Measurements from ENCODE around the gene ARFGAP2.

Gene ARFGAP2

DNA sequence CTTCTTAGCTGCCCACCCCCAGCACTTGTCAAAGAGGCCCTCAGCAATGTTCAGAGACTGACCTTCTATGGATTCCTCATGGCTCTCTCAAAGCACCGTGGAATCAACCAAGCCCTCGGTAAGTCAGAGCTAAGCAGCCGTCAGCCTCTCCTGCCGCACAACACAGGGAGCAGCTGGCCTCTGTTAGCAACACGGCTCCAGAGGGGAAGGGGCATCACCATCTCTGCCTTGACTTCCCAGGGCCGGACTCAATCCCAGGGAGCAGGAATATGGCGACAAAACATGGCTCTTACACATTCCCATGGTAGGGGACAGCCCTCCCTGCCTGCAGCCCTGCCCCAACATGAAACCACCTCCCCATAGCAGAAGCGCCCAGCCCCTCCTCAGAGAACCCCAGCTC is 18.9 kb downstream of the ARFGAP2 start:
- Histone ChIP-seq H3K27me3 (ENCODE audit: insufficient read depth, low read length) (no peaks in the 10 kb centered on the region), H3K36me3 (ENCODE audit: insufficient read depth, low read length) (peaks cover 11% of the 10 kb centered on the region), H3K4me1 (ENCODE audit: insufficient read depth, low read length) (peaks cover 8% of the 10 kb centered on the region), H3K9me3 (ENCODE audit: low read length) (no peaks in the 10 kb centered on the region), H2AFZ (ENCODE audit: low read depth, low read length) (no peak overlapping the region), H3K4me3 (ENCODE audit: low read length) (no peak overlapping the region)

DNA sequence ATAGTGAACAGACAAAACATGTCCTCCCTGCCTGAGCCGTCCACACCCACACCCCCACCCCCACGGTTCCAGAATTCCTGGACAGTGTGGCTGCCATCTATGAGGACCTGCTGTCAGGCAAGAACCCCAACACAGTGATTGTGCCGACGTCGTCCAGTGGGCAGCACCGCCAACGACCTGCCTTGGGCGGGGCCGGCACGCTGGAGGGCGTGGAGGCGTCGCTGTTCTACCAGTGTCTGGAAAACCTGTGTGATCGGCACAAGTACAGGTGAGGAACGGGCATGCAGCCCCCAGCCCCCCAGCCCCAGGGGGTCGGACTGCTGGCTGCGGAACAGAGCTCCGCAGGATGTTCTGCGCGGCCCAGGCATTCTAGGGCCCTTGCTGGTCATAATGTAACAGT is 19.7 kb downstream of the ARFGAP2 start:
- Histone ChIP-seq H3K9me3 (ENCODE audit: low read length) (no peaks in the 10 kb centered on the region), H2AFZ (ENCODE audit: low read depth, low read length) (no peak overlapping the region), H3K4me1 (ENCODE audit: insufficient read depth, low read length) (peaks cover 11% of the 10 kb centered on the region), H3K36me3 (ENCODE audit: insufficient read depth, low read length) (peaks cover 11% of the 10 kb centered on the region), H3K4me3 (ENCODE audit: low read length) (no peak overlapping the region), H3K27me3 (ENCODE audit: insufficient read depth, low read length) (no peaks in the 10 kb centered on the region)

DNA sequence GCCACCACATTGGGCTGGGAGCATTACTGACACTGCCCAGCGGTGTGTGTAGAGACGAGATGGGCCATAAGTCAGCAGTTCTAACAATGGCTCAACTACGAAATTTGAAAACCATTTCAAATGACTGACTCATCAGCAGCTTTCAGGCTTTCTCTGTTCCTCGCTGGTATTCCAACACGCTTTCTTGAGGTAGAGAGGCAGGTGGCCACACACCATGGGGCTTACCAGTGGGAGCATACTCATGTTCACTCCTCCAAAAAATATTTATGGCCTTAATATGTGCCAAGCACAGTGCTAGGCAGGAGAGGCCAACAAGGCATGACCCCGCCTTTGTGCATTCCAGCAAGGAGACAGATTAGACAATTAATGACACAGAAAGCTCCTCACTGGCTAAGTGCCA is 20.3 kb downstream of the ARFGAP2 start:
- no peak overlapping the region for H2AFZ ChIP-seq (ENCODE audit: low read depth, low read length)
- no peaks in the 10 kb centered on the region for H3K27me3 ChIP-seq (ENCODE audit: insufficient read depth, low read length)
- peaks cover 11% of the 10 kb centered on the region for H3K4me1 ChIP-seq (ENCODE audit: insufficient read depth, low read length)
- H3K4me3 ChIP-seq (ENCODE audit: low read length): no peak overlapping the region
- no peaks in the 10 kb centered on the region for H3K9me3 ChIP-seq (ENCODE audit: low read length)
- H3K36me3 ChIP-seq (ENCODE audit: insufficient read depth, low read length): peaks cover 11% of the 10 kb centered on the region

DNA sequence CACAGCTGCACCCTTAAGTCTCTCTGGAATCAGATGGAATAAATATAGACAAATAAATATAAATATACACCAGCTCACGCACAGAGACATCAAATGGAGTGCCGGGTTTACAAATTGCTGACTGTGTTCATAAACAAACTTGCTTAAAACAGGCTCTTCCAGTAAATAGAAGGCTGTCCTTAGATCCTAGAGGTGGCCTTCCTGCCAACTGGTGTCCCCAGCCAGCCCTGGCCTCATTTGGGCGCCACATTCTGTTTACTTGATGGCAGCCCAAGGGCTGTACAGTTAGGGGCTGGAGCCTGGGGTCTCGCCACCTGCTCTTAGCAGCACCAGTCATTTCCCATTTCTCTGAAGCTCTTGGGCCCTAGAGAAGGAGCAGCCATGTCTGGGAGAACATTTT is 20.8 kb downstream of the ARFGAP2 start:
- H3K9me3 ChIP-seq (ENCODE audit: low read length): no peaks in the 10 kb centered on the region
- peaks cover 11% of the 10 kb centered on the region for H3K4me1 ChIP-seq (ENCODE audit: insufficient read depth, low read length)
- no peaks in the 10 kb centered on the region for H3K27me3 ChIP-seq (ENCODE audit: insufficient read depth, low read length)
- H3K4me3 ChIP-seq (ENCODE audit: low read length): no peak overlapping the region
- no peak overlapping the region for H2AFZ ChIP-seq (ENCODE audit: low read depth, low read length)
- H3K36me3 ChIP-seq (ENCODE audit: insufficient read depth, low read length): peaks cover 11% of the 10 kb centered on the region

DNA sequence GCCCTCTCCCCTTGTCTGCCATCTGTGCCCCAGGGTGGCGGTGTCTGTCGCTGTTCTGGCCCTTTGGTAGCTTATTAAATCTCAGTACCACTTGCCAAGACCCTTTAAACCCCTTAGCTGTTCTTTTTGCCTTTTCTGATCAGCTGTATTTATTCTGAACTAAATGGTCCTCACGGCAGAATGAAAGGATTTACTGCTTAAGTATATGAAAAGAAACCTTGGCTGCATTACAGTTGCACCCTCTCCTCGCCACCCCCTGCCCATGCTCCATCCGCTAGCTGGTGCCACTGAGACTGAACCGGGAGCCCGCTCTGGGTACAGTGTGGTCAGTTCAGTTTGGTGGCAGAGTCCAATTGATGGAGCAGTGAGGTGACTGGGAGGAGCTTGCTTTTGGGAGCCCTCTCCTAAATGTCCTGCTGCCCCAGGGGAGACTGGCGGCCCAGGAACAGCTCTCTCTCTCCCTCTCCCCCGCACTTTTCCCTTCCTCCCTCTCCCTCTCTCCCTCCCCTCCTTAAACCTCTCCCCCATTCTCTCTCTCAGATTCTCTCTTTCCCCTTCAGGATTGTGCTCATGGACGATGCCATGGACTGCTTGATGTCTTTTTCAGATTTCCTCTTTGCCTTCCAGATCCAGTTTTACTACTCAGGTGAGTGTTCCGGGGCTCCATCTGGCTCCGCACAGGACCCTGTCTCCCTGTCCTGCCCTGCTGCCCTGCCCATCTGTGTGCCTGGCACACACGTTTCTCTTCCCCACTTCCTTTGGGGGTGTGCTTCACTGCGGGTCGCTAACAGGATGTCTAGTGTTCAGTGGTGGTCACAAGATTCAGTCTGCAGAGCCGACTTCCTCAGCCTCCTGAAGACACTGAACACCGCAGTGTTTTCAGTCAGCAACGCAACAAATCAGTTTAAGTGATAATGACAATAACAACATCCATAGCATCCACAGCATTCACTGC is 21.8 kb downstream of the ARFGAP2 start:
- H3K36me3 ChIP-seq (ENCODE audit: insufficient read depth, low read length): peaks cover 11% of the 10 kb centered on the region
- no peaks in the 10 kb centered on the region for H3K27me3 ChIP-seq (ENCODE audit: insufficient read depth, low read length)
- no peaks in the 10 kb centered on the region for H3K9me3 ChIP-seq (ENCODE audit: low read length)
- no peak overlapping the region for H2AFZ ChIP-seq (ENCODE audit: low read depth, low read length)
- peaks cover 11% of the 10 kb centered on the region for H3K4me1 ChIP-seq (ENCODE audit: insufficient read depth, low read length)
- H3K4me3 ChIP-seq (ENCODE audit: low read length): no peak overlapping the region

DNA sequence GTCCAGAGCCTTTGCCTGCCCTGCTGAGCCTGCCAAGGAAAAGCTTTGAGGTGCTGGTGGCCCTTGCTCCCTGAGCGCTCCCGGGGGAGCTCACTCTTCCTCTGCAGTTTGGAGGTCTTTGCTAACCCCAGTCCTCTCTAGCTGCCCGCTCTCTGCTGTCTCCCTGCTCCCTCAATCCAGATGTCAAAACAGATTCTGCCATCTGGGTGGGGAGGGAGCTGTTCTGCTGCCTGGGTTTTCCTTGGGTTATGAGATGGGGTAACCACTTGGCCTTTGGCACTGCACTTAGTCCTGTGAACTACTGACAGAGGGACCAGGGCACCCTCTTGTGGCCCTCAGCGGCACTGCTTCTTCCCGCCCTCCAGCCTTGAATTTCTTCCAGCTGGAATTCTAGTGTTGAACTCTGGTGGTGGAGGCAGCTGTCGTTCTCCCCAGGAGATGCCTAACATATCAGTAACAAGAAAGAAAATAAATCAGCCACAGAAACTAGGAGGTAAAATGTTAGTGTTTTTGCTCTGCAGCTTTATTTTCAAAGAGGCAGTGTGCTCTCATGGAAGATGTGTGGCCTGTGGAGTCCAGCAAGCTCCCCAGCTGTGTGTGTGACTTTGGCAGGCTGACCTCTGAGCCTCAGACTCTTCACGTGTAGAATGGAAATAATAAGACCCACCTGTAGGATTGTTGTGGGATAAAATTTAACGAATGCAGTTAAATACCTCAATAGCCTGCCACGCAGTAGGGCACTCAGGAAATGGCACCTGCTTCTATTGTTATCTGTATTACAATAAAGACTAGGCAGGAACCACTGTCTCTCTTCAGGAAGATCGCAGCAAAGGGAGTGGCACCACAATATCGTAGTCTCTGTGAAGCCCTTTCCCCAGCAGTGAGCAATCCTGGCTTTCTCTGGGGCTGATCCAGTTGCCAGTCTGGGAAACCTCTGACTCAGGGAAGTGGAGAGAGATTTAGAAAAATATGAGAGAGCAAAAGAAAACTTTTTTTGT is 23.4 kb downstream of the ARFGAP2 start:
- peaks cover 11% of the 10 kb centered on the region for H3K4me1 ChIP-seq (ENCODE audit: insufficient read depth, low read length)
- no peak overlapping the region for H2AFZ ChIP-seq (ENCODE audit: low read depth, low read length)
- H3K4me3 ChIP-seq (ENCODE audit: low read length): no peak overlapping the region
- H3K36me3 ChIP-seq (ENCODE audit: insufficient read depth, low read length): peaks cover 16% of the 10 kb centered on the region
- H3K27me3 ChIP-seq (ENCODE audit: insufficient read depth, low read length): no peaks in the 10 kb centered on the region
- no peaks in the 10 kb centered on the region for H3K9me3 ChIP-seq (ENCODE audit: low read length)

DNA sequence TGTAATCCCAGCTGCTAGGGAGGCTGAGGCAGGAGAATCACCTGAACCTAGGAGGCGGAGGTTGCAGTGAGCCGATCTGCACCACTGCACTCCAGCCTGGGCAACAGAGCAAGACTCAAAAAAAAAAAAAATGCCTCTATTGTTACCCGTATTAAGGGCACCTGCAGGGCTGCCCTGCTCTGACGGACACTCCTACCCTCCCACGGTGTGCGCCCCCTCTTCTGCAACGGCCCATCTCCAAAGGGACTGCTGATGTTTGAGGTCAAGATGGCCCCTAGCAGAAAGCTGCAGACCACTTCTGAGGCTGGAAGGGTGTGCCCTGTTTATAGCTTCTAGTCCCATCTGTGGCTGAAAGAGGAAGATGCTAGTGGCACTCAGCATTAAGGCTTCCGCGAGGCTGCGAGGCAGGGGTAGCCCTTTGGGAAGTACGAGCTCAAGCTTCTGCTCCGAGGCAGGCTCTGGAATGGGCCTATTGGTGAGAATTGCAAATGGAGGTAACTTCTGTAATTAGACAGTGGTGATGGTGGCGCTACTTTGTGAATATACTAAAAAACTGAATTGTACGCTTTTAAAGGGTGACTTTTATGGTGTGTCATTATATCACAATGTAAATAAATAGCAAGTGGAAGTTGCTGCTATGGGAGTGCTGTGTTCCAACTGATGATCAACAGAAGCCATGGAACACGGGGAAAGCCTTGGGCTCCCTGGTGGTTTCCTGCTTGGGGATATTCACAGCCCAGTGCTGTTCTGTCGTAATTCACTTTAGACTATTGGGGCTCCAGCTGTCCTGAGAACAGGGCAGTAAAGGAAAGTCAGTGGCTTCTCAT is 24.3 kb downstream of the ARFGAP2 start:
- H2AFZ ChIP-seq (ENCODE audit: low read depth, low read length): no peak overlapping the region
- no peak overlapping the region for H3K4me3 ChIP-seq (ENCODE audit: low read length)
- no peaks in the 10 kb centered on the region for H3K9me3 ChIP-seq (ENCODE audit: low read length)
- peaks cover 11% of the 10 kb centered on the region for H3K4me1 ChIP-seq (ENCODE audit: insufficient read depth, low read length)
- H3K27me3 ChIP-seq (ENCODE audit: insufficient read depth, low read length): no peaks in the 10 kb centered on the region
- H3K36me3 ChIP-seq (ENCODE audit: insufficient read depth, low read length): peaks cover 14% of the 10 kb centered on the region

DNA sequence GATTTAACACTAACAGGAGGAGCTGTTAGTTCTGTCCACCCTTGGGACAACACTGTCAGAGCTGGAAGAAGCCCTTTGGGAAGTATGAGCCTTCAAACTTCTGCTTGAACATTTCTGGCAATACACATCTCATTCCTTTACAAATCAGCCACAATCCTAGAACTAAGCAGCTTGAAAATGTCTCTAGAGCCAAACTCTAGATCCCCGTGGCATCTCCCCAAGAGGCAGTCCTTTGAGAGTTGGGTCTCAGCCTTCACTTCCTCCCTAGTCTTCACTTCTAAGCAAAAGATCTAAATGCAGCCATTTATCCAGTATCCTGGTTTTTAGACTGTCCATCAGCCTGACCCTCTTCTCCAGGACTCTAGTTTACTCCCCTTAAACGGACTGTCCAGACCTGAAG is 26.9 kb downstream of the ARFGAP2 start:
- H3K4me1 ChIP-seq (ENCODE audit: insufficient read depth, low read length): peaks cover 11% of the 10 kb centered on the region
- no peaks in the 10 kb centered on the region for H3K9me3 ChIP-seq (ENCODE audit: low read length)
- H3K36me3 ChIP-seq (ENCODE audit: insufficient read depth, low read length): peaks cover 7% of the 10 kb centered on the region
- H3K27me3 ChIP-seq (ENCODE audit: insufficient read depth, low read length): no peaks in the 10 kb centered on the region
- H2AFZ ChIP-seq (ENCODE audit: low read depth, low read length): no peak overlapping the region
- no peak overlapping the region for H3K4me3 ChIP-seq (ENCODE audit: low read length)

DNA sequence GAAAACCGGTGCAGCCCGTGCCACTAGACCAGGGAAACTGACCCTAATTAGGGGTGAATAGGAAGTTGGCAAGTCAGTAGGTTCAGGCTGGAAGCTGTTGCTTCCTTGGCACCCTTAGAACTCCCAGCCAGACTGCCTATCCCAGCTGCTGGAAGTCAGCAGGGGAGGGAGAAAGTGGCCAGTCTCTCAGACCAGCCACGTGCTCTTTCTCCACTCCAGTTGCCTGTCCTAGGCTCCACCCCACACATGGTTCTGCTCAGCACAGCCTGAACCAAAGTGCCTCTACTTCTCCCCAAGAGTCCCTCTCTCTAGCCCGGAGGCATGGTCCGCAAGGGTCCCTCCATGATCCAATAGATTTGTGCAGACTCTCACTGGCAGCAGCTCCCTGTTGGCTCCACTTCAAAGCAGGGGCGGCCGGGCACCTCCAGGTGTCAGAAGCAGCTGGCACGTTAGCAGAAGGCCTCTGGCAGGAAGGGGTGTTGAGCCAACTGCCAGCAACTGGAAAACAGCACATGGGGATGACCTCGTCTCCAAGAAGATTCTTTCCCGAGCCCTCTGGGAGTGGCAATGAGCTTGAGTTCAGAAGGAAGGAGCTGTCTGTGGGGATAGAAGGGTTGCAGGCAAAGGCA is 27.7 kb downstream of the ARFGAP2 start:
- peaks cover 7% of the 10 kb centered on the region for H3K36me3 ChIP-seq (ENCODE audit: insufficient read depth, low read length)
- H2AFZ ChIP-seq (ENCODE audit: low read depth, low read length): no peak overlapping the region
- no peaks in the 10 kb centered on the region for H3K9me3 ChIP-seq (ENCODE audit: low read length)
- no peaks in the 10 kb centered on the region for H3K27me3 ChIP-seq (ENCODE audit: insufficient read depth, low read length)
- H3K4me3 ChIP-seq (ENCODE audit: low read length): no peak overlapping the region
- H3K4me1 ChIP-seq (ENCODE audit: insufficient read depth, low read length): peaks cover 11% of the 10 kb centered on the region

DNA sequence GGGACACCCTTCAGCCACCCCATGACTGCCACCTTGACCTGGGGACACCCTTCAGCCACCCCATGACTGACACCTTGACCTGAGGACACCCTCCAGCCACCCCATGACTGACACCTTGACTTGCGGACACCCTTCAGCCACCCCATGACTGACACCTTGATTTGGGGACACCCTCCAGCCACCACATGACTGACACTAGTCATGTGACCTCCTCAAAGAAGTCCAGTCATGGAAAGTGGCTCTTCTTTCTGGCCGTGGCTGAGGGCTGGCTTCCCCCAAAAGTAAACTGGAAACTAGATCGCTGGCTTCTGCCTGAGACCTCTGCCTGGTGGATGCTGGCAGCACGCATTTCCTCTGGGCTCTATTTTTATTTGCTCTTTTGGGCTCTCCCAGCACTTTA is 28.4 kb downstream of the ARFGAP2 start:
- H3K9me3 ChIP-seq (ENCODE audit: low read length): no peaks in the 10 kb centered on the region
- H2AFZ ChIP-seq (ENCODE audit: low read depth, low read length): no peak overlapping the region
- no peak overlapping the region for H3K4me3 ChIP-seq (ENCODE audit: low read length)
- H3K36me3 ChIP-seq (ENCODE audit: insufficient read depth, low read length): peaks cover 7% of the 10 kb centered on the region
- no peaks in the 10 kb centered on the region for H3K27me3 ChIP-seq (ENCODE audit: insufficient read depth, low read length)
- H3K4me1 ChIP-seq (ENCODE audit: insufficient read depth, low read length): peaks cover 7% of the 10 kb centered on the region

DNA sequence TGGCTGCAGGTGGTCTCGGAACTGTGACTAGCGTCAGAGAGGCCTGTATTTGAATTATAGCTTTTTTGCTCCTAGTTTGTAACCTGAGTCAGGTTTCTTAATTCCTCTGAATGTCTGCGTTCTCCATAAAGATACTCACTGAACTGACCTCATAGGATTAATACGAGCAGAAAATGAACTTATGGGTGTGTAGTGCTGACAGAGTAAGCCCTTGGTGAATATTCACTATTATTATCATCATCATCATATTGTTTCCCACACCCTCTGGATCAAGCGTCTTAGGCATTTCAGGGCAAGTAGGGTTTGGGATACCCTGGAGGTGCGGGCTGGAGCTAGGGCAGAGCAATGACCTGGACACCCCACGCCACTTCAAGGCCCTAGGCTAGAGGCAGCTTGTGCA is 29.0 kb downstream of the ARFGAP2 start:
- H3K27me3 ChIP-seq (ENCODE audit: insufficient read depth, low read length): no peaks in the 10 kb centered on the region
- H3K4me3 ChIP-seq (ENCODE audit: low read length): no peak overlapping the region
- H3K9me3 ChIP-seq (ENCODE audit: low read length): no peaks in the 10 kb centered on the region
- H3K4me1 ChIP-seq (ENCODE audit: insufficient read depth, low read length): peaks cover 2% of the 10 kb centered on the region
- H2AFZ ChIP-seq (ENCODE audit: low read depth, low read length): no peak overlapping the region
- H3K36me3 ChIP-seq (ENCODE audit: insufficient read depth, low read length): peaks cover 7% of the 10 kb centered on the region

DNA sequence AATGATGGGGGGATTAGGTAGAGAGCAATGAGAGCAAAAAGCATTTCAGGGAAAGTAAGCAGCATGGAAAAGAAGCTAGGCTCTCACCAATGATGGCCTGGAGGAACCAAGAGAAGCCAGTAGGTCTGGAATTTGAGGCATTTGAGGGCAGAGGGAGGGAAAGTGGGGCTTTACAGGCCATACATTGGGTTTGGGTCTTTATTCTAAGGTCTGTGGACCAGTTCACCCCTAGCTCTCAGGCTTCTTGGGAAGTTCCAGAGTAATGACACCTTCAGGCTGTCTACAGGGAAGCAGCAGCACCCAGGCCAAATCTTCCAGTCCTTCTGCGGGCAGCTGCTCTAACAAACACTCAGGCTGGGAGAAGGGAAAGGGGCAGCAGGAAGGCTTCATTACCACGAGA is 29.4 kb downstream of the ARFGAP2 start:
- H3K9me3 ChIP-seq (ENCODE audit: low read length): no peaks in the 10 kb centered on the region
- H3K4me1 ChIP-seq (ENCODE audit: insufficient read depth, low read length): no peaks in the 10 kb centered on the region
- peaks cover 7% of the 10 kb centered on the region for H3K36me3 ChIP-seq (ENCODE audit: insufficient read depth, low read length)
- no peak overlapping the region for H2AFZ ChIP-seq (ENCODE audit: low read depth, low read length)
- no peak overlapping the region for H3K4me3 ChIP-seq (ENCODE audit: low read length)
- no peaks in the 10 kb centered on the region for H3K27me3 ChIP-seq (ENCODE audit: insufficient read depth, low read length)

Data from neuron (in vitro differentiated cells).